Nephron (organoid): Measurements from ENCODE around the gene MAN1A2.

Source experiments
- H3K27ac Mint-ChIP-seq, 3 experiments: 2 replicates each; pipeline ENCODE4 v1.8.0; 2020; ENCODE audit warnings: mixed read lengths in 3 of 3, mild to moderate bottlenecking in 2 of 3, moderate library complexity in 1 of 3
- H3K27me3 Mint-ChIP-seq: 2 replicates; pipeline ENCODE4 v1.8.0; 2021; ENCODE audit warnings: low read depth, mild to moderate bottlenecking, moderate library complexity, mixed read lengths
- H3K36me3 Mint-ChIP-seq: 2 replicates; pipeline ENCODE4 v1.8.0; 2020; ENCODE audit warnings: low read depth, mixed read lengths
- H3K4me1 Mint-ChIP-seq: 2 replicates; pipeline ENCODE4 v1.8.0; 2020; ENCODE audit warnings: mixed read lengths
- H3K4me3 Mint-ChIP-seq, 3 experiments: 2 replicates each; pipeline ENCODE4 v1.8.0; 2020; ENCODE audit warnings: mild to moderate bottlenecking in 3 of 3, mixed read lengths in 3 of 3, moderate library complexity in 2 of 3
- H3K9me3 Mint-ChIP-seq: 2 replicates; pipeline ENCODE4 v1.8.0; 2020; ENCODE audit warnings: mixed read lengths
- TF ChIP-seq, protein P1 (sequence below), 3 experiments: fragments of 200-600 bp; sonication (generic); IDR thresholded peaks; one replicate each; pipeline ENCODE4 v1.5.0; 2021; ENCODE audit warnings: antibody characterized with exemption in 3 of 3; ENCODE audit not compliant: unreplicated experiment in 3 of 3

Gene MAN1A2

GRCh38 chr1:117366177-117367045, 838 bp upstream of the MAN1A2 start:
- Mint-ChIP-seq H3K36me3 (no peaks in the 10 kb centered on the region), H3K9me3 (no peaks in the 10 kb centered on the region), H3K27ac (peak overlapping the region; percentile 99 to 100 (median 100)), H3K4me1 (peaks cover 48% of the 10 kb centered on the region), H3K4me3 (peak overlapping the region; percentile 94 to 99 (median 98)), H3K27me3 (no peaks in the 10 kb centered on the region)
- TF ChIP-seq, protein P1, sequence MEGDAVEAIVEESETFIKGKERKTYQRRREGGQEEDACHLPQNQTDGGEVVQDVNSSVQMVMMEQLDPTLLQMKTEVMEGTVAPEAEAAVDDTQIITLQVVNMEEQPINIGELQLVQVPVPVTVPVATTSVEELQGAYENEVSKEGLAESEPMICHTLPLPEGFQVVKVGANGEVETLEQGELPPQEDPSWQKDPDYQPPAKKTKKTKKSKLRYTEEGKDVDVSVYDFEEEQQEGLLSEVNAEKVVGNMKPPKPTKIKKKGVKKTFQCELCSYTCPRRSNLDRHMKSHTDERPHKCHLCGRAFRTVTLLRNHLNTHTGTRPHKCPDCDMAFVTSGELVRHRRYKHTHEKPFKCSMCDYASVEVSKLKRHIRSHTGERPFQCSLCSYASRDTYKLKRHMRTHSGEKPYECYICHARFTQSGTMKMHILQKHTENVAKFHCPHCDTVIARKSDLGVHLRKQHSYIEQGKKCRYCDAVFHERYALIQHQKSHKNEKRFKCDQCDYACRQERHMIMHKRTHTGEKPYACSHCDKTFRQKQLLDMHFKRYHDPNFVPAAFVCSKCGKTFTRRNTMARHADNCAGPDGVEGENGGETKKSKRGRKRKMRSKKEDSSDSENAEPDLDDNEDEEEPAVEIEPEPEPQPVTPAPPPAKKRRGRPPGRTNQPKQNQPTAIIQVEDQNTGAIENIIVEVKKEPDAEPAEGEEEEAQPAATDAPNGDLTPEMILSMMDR (IDR thresholded peaks at IDR 0.05; ENCODE audit: unreplicated experiment in 3 of 3) = no peak

DNA sequence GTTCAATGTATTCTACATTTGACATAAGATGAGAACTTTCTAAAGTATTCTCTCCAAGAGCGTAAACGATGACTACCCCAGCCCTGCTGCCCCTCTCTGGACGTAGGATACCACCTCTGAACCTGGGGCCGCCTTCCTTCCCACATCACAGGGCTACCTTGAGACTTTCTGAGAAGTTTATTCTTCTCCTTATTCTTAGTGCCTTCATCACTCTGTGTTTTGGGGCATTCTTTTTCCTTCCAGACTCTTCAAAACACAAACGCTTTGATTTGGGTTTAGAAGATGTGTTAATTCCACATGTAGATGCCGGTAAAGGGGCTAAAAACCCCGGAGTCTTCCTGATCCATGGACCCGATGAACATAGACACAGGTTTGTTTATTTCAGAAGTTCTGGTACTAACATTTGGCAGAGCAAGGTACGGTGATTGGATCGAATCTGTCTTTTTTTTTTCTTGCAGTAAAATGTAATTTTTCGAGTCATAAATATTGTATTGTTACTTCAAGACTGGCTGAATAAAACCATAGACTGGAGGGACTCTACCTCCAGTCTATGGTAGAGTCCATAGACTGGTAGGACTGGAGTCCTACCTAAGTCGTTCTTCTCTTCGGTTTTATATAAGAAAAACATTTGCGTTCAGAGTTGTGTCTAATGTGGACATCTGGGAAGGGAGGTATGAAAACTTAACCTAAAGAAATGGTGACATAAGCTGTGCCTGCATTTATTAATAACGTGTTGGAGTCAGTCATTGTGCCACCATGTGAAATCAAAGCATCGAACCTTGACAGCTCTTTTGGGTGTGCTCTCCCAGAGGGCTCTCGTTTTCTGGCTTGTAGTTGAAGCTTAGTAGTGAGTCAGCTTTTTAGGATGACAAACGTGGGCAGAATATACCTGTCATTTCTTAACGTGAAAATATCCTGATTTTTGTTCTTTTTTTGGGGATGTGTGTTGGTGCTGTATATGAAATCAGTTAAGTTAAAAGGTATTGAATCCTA, 1.2 kb downstream of the MAN1A2 start:
- TF ChIP-seq, protein P1 (IDR thresholded peaks at IDR 0.05; ENCODE audit: unreplicated experiment in 3 of 3) = no peak
- Mint-ChIP-seq H3K4me1 (peaks cover 62% of the 10 kb centered on the region), H3K4me3 (peak overlapping the region; percentile 91 to 97 (median 92)), H3K27me3 (no peaks in the 10 kb centered on the region), H3K9me3 (peaks cover 3% of the 10 kb centered on the region), H3K27ac (peak overlapping the region; percentile 67 to 91 (median 68)), H3K36me3 (peaks cover 4% of the 10 kb centered on the region)

GRCh38 chr1:117370071-117370470, 2.8 kb downstream of the MAN1A2 start:
- peaks cover 54% of the 10 kb centered on the region for H3K4me1 Mint-ChIP-seq
- TF ChIP-seq, protein P1 (IDR thresholded peaks at IDR 0.05; ENCODE audit: unreplicated experiment in 3 of 3) = no peak

DNA sequence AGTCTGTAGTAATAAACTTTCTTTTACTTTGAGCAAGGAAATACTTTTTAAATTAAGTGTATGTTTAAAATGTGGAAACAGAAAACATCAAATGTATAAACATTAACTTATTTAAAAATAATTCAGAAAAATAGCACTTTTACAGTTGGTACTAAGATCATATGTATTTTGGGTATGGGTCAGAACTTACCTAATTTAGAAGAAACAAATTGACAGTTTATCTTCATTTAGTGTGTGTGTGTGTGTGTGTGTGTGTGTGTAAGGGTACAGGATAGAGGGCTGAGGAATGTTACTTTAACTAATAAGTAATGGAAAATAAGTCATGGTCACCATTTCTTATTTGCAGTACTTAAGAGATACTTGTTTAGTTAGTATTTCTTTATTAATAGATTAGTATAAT, 3.3 kb downstream of the MAN1A2 start:
- H3K27ac Mint-ChIP-seq = peak overlapping the region in 1 of 3 experiments; percentile 14
- H3K27me3 Mint-ChIP-seq = no peaks in the 10 kb centered on the region
- H3K4me3 Mint-ChIP-seq = peak overlapping the region; percentile 91 to 97 (median 92)
- H3K4me1 Mint-ChIP-seq = peaks cover 51% of the 10 kb centered on the region
- H3K36me3 Mint-ChIP-seq = peaks cover 4% of the 10 kb centered on the region
- H3K9me3 Mint-ChIP-seq = peaks cover 3% of the 10 kb centered on the region
- TF ChIP-seq, protein P1 (IDR thresholded peaks at IDR 0.05; ENCODE audit: unreplicated experiment in 3 of 3) = no peak

More at GRCh38 chr1:117370071-117370470, 2.8 kb downstream of the MAN1A2 start:
- Mint-ChIP-seq H3K36me3 (peaks cover 4% of the 10 kb centered on the region), H3K27ac (peak overlapping the region; percentile 14 to 78 (median 60)), H3K4me3 (peak overlapping the region; percentile 91 to 97 (median 92)), H3K9me3 (peaks cover 3% of the 10 kb centered on the region), H3K27me3 (no peaks in the 10 kb centered on the region)

- TF ChIP-seq, protein P1 (IDR thresholded peaks at IDR 0.05; ENCODE audit: unreplicated experiment in 3 of 3) = no peak
- peak overlapping the region in 2 of 3 experiments; percentile 41 to 44 for H3K27ac Mint-ChIP-seq
These were observed 4.3 kb downstream of the MAN1A2 start for GRCh38 chr1:117371441-117372151.

More at GRCh38 chr1:117371441-117372151, 4.3 kb downstream of the MAN1A2 start:
- peak overlapping the region; percentile 57 to 80 (median 76) for H3K4me3 Mint-ChIP-seq
- H3K9me3 Mint-ChIP-seq = peaks cover 6% of the 10 kb centered on the region
- H3K4me1 Mint-ChIP-seq = peaks cover 42% of the 10 kb centered on the region
- no peaks in the 10 kb centered on the region for H3K27me3 Mint-ChIP-seq
- peaks cover 8% of the 10 kb centered on the region for H3K36me3 Mint-ChIP-seq
